Adipose tissue (tissue), 3 donors: ENCODE measurements around the gene GBF1. TPM values are rescaled to one million over a fixed set of nuclear protein-coding genes. Genes with fewer than 3 reads are reported as not detected.

Experiments
- H3K27ac ChIP-seq: one replicate; pipeline ENCODE4 v1.5.1; 2013; ENCODE audit warnings: low read depth, low read length
- WGBS, 3 donors: extraction: QIAGEN DNeasy Blood & Tissue Kit; methylation state at CpG; one replicate each; pipeline ENCODE4 v1.1.7; 2013; 5-methylcytosine and 5-hydroxymethylcytosine counted together
- polyA plus RNA-seq, 3 donors: library from polyadenylated mRNA; stranded (reverse); fragments of 200-250 nt; gene quantifications; one replicate each; pipeline ENCODE4 v1.2.3, GENCODE V29; 2013
- donor health status: healthy with polysubstance abuse.
- donor health status: Bipolar disorder and iron deficiency.
- donor health status: healthy.

GBF1 gene
- polyA plus RNA-seq, 3 donors: 9.5 to 14.6 (median 12.3) TPM

- 98 to 100% (median 99%) methylated on average over 2 of the region's 2 CpGs for WGBS, 3 donors
- no peak overlapping the region for H3K27ac ChIP-seq
Measured at GRCh38 chr10:102371295-102371694, 126.0 kb downstream of the GBF1 start.

GRCh38 chr10:102375250-102375649 is 129.9 kb downstream of the GBF1 start:
- H3K27ac ChIP-seq: no peak overlapping the region
- WGBS, 3 donors: 74 to 93% (median 92%) methylated on average over 7 of the region's 7 CpGs

- no peak overlapping the region for H3K27ac ChIP-seq
- 85 to 91% (median 90%) methylated on average over 2 of the region's 2 CpGs for WGBS, 3 donors
Measured at GRCh38 chr10:102375867-102376266, 130.5 kb downstream of the GBF1 start.

- 91 to 95% (median 94%) methylated on average over 12 of the region's 12 CpGs for WGBS, 3 donors
- H3K27ac ChIP-seq: no peak overlapping the region
Measured at GRCh38 chr10:102376901-102377300, 131.6 kb downstream of the GBF1 start.

GRCh38 chr10:102379383-102379782 is 134.1 kb downstream of the GBF1 start:
- WGBS, 3 donors: 94 to 97% (median 96%) methylated on average over 6 of the region's 6 CpGs
- no peak overlapping the region for H3K27ac ChIP-seq

- 84 to 88% (median 88%) methylated on average over 9 of the region's 9 CpGs for WGBS, 3 donors
- H3K27ac ChIP-seq: no peak overlapping the region
Measured at GRCh38 chr10:102381983-102382382, 136.7 kb downstream of the GBF1 start.

GRCh38 chr10:102382871-102383270 is 137.5 kb downstream of the GBF1 start:
- H3K27ac ChIP-seq: no peak overlapping the region
- 92 to 97% (median 95%) methylated on average over 8 of the region's 8 CpGs for WGBS, 3 donors

GRCh38 chr10:102384053-102384452 is 138.7 kb downstream of the GBF1 start:
- WGBS, 3 donors: 42 to 56% (median 47%) methylated on average over 6 of the region's 6 CpGs
- no peak overlapping the region for H3K27ac ChIP-seq

GRCh38 chr10:102384606-102385429 is 139.5 kb downstream of the GBF1 start:
- no peak overlapping the region for H3K27ac ChIP-seq
- WGBS, 3 donors: 61 to 70% (median 62%) methylated on average over 4 of the region's 4 CpGs

- 83 to 95% (median 89%) methylated on average over 3 of the region's 3 CpGs for WGBS, 3 donors
- no peak overlapping the region for H3K27ac ChIP-seq
Measured at GRCh38 chr10:102389894-102390293, 144.6 kb downstream of the GBF1 start.

- 78 to 91% (median 89%) methylated on average over 5 of the region's 5 CpGs for WGBS, 3 donors
- H3K27ac ChIP-seq: no peak overlapping the region
Measured at GRCh38 chr10:102392306-102392705, 147.0 kb downstream of the GBF1 start.

- WGBS, 3 donors: 28 to 34% (median 31%) methylated on average over 30 of the region's 30 CpGs
- no peak overlapping the region for H3K27ac ChIP-seq
Measured at GRCh38 chr10:102393411-102394078, 148.2 kb downstream of the GBF1 start.

- 0% methylated on average over 64 to 71 of the region's 71 CpGs for WGBS, 3 donors
- peak overlapping the region; percentile 96 for H3K27ac ChIP-seq
Measured at GRCh38 chr10:102394079-102394800, 148.9 kb downstream of the GBF1 start.

GRCh38 chr10:102394801-102395399 is 149.6 kb downstream of the GBF1 start:
- H3K27ac ChIP-seq: peak overlapping the region; percentile 96
- 1% methylated on average over 29 to 35 of the region's 35 CpGs for WGBS, 3 donors

- H3K27ac ChIP-seq: peak within 1 kb of the TSS; percentile 96
- 0 to 1% (median 1%) methylated on average over 39 to 42 of the region's 42 CpGs for WGBS, 3 donors
Measured at GRCh38 chr10:102395400-102396316, 150.3 kb downstream of the GBF1 start, which contains the start of gene NFKB2. NFKB2 (plus strand) TSS chr10:102395705; CDS start chr10:102395960, 255 bp downstream.

GRCh38 chr10:102396317-102396650 is 151.0 kb downstream of the GBF1 start:
- no peak overlapping the region for H3K27ac ChIP-seq
- 47 to 59% (median 48%) methylated on average over 3 to 4 of the region's 4 CpGs for WGBS, 3 donors

GRCh38 chr10:102396730-102397151 is 151.4 kb downstream of the GBF1 start:
- WGBS, 3 donors: 87 to 89% (median 88%) methylated on average over 12 of the region's 12 CpGs
- H3K27ac ChIP-seq: no peak overlapping the region
